Measurements from ENCODE around the gene CDR2L. TPM values are rescaled to one million over a fixed set of nuclear protein-coding genes. Genes with fewer than 3 reads are reported as not detected.

Gene CDR2L
- total RNA-seq, 1 donor from 2014 or later, result 22.8 TPM

DNA sequence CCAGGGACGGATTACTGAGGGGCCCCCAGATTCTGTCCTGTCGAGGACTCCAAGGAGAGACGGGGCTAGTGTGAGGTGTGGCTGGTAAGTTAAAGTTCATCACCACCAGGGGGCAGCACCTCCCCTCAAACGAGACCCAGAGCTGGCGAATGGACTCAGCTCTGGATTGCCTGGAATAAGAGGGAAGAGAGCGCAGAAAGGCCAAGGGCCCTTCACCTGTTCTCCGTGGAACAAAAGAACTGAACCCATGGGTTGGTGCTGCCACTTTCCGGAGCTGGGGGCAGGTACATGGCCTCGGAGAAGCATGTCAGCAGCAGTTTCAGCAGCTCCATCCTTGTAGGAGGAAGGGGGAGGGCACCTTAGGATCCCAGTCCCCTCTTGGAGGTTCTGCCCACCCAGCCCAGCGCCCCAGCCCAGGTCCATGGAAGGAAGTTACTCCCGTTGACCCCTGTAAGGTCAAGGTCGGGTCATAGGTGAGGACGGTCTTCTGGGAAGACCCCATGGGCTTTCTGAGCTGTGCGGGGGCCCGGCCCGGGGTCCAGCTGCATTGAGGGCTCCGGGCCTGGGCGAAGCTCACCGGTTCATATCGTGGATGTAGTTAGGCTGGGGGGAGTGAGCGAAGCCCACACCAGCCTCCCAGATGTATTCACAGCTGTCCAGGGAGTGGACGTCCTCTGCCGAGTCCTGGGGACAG is 25.6 kb upstream of the CDR2L start:
- Mint-ChIP-seq H3K4me3 (no peak overlapping the region), H3K36me3 (no peaks in the 10 kb centered on the region), H3K4me1 (no peaks in the 10 kb centered on the region), H3K27ac (peak overlapping the region; percentile 26), H3K27me3 (ENCODE audit: low read depth) (peaks cover 4% of the 10 kb centered on the region), H3K9me3 (no peaks in the 10 kb centered on the region)
- TF ChIP-seq, protein P1, sequence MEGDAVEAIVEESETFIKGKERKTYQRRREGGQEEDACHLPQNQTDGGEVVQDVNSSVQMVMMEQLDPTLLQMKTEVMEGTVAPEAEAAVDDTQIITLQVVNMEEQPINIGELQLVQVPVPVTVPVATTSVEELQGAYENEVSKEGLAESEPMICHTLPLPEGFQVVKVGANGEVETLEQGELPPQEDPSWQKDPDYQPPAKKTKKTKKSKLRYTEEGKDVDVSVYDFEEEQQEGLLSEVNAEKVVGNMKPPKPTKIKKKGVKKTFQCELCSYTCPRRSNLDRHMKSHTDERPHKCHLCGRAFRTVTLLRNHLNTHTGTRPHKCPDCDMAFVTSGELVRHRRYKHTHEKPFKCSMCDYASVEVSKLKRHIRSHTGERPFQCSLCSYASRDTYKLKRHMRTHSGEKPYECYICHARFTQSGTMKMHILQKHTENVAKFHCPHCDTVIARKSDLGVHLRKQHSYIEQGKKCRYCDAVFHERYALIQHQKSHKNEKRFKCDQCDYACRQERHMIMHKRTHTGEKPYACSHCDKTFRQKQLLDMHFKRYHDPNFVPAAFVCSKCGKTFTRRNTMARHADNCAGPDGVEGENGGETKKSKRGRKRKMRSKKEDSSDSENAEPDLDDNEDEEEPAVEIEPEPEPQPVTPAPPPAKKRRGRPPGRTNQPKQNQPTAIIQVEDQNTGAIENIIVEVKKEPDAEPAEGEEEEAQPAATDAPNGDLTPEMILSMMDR (IDR thresholded peaks at IDR 0.05; ENCODE audit: unreplicated experiment), result peak; percentile 94
- peak; percentile 83 to 93 for DNase-seq (ENCODE audit: low spot score in 2 of 2, unreplicated experiment in 2 of 2)

GRCh38 chr17:74962622-74963394 is 24.6 kb upstream of the CDR2L start:
- H3K9me3 Mint-ChIP-seq, result no peaks in the 10 kb centered on the region

GRCh38 chr17:74963656-74964055 is 23.8 kb upstream of the CDR2L start:
- Mint-ChIP-seq H3K27ac (no peak overlapping the region), H3K9me3 (no peaks in the 10 kb centered on the region)
- DNase-seq (ENCODE audit: low spot score in 2 of 2, unreplicated experiment in 2 of 2), result no peak

More at GRCh38 chr17:74962622-74963394, 24.6 kb upstream of the CDR2L start:
- peaks cover 4% of the 10 kb centered on the region for H3K27me3 Mint-ChIP-seq (ENCODE audit: low read depth)
- TF ChIP-seq, protein P1 (IDR thresholded peaks at IDR 0.05; ENCODE audit: unreplicated experiment), result no peak
- no peak overlapping the region for H3K27ac Mint-ChIP-seq
- H3K4me3 Mint-ChIP-seq, result no peak overlapping the region
- H3K4me1 Mint-ChIP-seq, result no peaks in the 10 kb centered on the region
- no peak for DNase-seq (ENCODE audit: low spot score in 2 of 2, unreplicated experiment in 2 of 2)
- no peaks in the 10 kb centered on the region for H3K36me3 Mint-ChIP-seq

DNA sequence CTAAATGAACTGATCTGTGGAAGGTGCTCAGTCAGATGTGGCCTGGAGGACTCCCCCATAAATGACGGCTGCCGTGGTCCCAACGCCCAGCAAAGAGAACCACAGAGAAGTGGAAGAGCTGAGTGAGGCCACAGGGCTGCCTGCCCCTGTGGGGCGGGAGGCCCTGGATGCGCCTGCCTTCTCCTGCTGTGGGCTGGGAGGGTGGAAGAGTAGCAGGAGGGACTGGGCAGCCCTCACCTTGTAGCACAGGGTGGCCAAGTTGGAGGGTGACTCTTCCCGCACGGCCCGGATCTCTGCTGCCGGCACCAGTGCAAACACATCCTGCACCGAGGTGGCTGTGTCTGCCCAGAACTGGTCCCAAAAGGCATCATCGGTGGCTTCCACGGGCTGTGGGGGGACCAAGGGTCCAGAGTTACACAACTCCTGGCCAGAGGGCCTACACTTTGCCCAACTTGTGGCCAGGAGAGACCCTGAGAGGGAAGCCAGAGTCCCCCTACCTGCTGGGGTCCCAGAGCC is 23.1 kb upstream of the CDR2L start:
- Mint-ChIP-seq H3K36me3 (no peaks in the 10 kb centered on the region), H3K4me1 (peaks cover 10% of the 10 kb centered on the region), H3K27ac (no peak overlapping the region), H3K4me3 (no peak overlapping the region), H3K9me3 (no peaks in the 10 kb centered on the region), H3K27me3 (ENCODE audit: low read depth) (no peaks in the 10 kb centered on the region)
- no peak for DNase-seq (ENCODE audit: low spot score in 2 of 2, unreplicated experiment in 2 of 2)
- TF ChIP-seq, protein P1 (IDR thresholded peaks at IDR 0.05; ENCODE audit: unreplicated experiment), result no peak

More at GRCh38 chr17:74963656-74964055, 23.8 kb upstream of the CDR2L start:
- Mint-ChIP-seq H3K4me3 (no peak overlapping the region), H3K4me1 (peaks cover 6% of the 10 kb centered on the region), H3K36me3 (no peaks in the 10 kb centered on the region), H3K27me3 (ENCODE audit: low read depth) (no peaks in the 10 kb centered on the region)
- TF ChIP-seq, protein P1 (IDR thresholded peaks at IDR 0.05; ENCODE audit: unreplicated experiment), result no peak

- H3K4me1 Mint-ChIP-seq, result peaks cover 10% of the 10 kb centered on the region
- no peak for DNase-seq (ENCODE audit: low spot score in 2 of 2, unreplicated experiment in 2 of 2)
- H3K9me3 Mint-ChIP-seq, result no peaks in the 10 kb centered on the region
- H3K27ac Mint-ChIP-seq, result no peak overlapping the region
- H3K36me3 Mint-ChIP-seq, result no peaks in the 10 kb centered on the region
- H3K4me3 Mint-ChIP-seq, result no peak overlapping the region
- TF ChIP-seq, protein P1 (IDR thresholded peaks at IDR 0.05; ENCODE audit: unreplicated experiment), result no peak
- H3K27me3 Mint-ChIP-seq (ENCODE audit: low read depth), result peaks cover under 1% of the 10 kb centered on the region
These were observed 22.3 kb upstream of the CDR2L start for GRCh38 chr17:74964988-74965622.
